Esophagus muscularis mucosa (tissue), 4 donors: Measurements from ENCODE around the gene SLC16A12. TPM values are rescaled to one million over a fixed set of nuclear protein-coding genes. Genes with fewer than 3 reads are reported as not detected.
A peak's percentile ranks its signal among the peaks of the same experiment; 100 is the strongest.

Experiments used
- DNase-seq: peaks from one replicate; pipeline ENCODE4 v3.0.0-alpha.2; 2017; ENCODE audit errors: extremely low spot score
- H3K27ac ChIP-seq, 4 donors: fragments of 200-600 bp; sonication (generic); replicated peaks in 1 of 4; 1 replicate in 3 of 4; 2 replicates in 1 of 4; pipeline ENCODE4 v1.5.1; 2016 to 2019; ENCODE audit warnings: mild to moderate bottlenecking in 1 of 4
- H3K27me3 ChIP-seq, 4 donors: fragments of 200-600 bp; sonication (generic); one replicate each; pipeline versions ENCODE4 v1.5.1 to v1.6.0; 2016 to 2019
- H3K36me3 ChIP-seq, 4 donors: fragments of 200-600 bp; sonication (generic); one replicate each; pipeline ENCODE4 v1.5.1; 2016 to 2019
- H3K4me1 ChIP-seq, 4 donors: fragments of 200-600 bp; sonication (generic); one replicate each; pipeline ENCODE4 v1.5.1; 2016 to 2019
- H3K4me3 ChIP-seq, 4 donors: fragments of 200-600 bp; sonication (generic); 1 replicate in 2 of 4; 2 replicates in 2 of 4; pipeline ENCODE4 v1.5.1; 2016 to 2019; ENCODE audit warnings: mild to moderate bottlenecking in 4 of 4, moderate library complexity in 1 of 4
- H3K9me3 ChIP-seq, 4 donors: fragments of 200-600 bp; sonication (generic); 1 replicate in 3 of 4; 2 replicates in 1 of 4; pipeline ENCODE4 v1.5.1; 2016 to 2019
- EP300 ChIP-seq: sonication (generic); formaldehyde crosslinking; IDR thresholded peaks from one replicate; pipeline ENCODE4 v1.6.1; 2017; ENCODE audit warnings: antibody characterized with exemption
- POLR2A ChIP-seq: fragments of 450-650 bp; IDR thresholded peaks from one replicate; pipeline ENCODE4 v1.6.1; 2017; ENCODE audit warnings: antibody characterized with exemption, moderate library complexity, mild to moderate bottlenecking, low read depth
- POLR2AphosphoS5 ChIP-seq, 2 donors: sonication (generic); formaldehyde crosslinking; IDR thresholded peaks; one replicate each; pipeline ENCODE4 v1.6.1; 2017; ENCODE audit warnings: antibody characterized with exemption in 2 of 2
- WGBS: methylation state at CpG from one replicate; pipeline ENCODE4 v1.1.5; 2018; 5-methylcytosine and 5-hydroxymethylcytosine counted together
- intact Hi-C: fragments of 100-400 bp; cut with DNase I; formaldehyde crosslinking; loops from one replicate; pipeline ENCODE4 v1.15.1; 2023
- total RNA-seq, 4 donors: library from RNA; depleted of rRNA; stranded (reverse); fragments of >200 nt; gene quantifications; one replicate each; pipeline versions ENCODE4 v1.1.0 to v1.2.1, GENCODE V29; 2016
- TF ChIP-seq, protein P1 (sequence below), 3 experiments: fragments of 200-600 bp in 2 of 3; fragments of 450-650 bp in 1 of 3; sonication (generic) in 2 of 3; IDR thresholded peaks; one replicate each; pipeline ENCODE4 v1.5.1; 2017 to 2019; ENCODE audit warnings: antibody characterized with exemption in 3 of 3, mild to moderate bottlenecking in 2 of 3, moderate library complexity in 1 of 3

SLC16A12 gene
- total RNA-seq, 4 donors from 2014 or later, result 0.83 to 2.2 (median 1.9) TPM

GRCh38 chr10:89556600-89556999, 21.2 kb upstream of the SLC16A12 start:
- no peak for TF ChIP-seq POLR2AphosphoS5 (IDR thresholded peaks at IDR 0.05)
- TF ChIP-seq, protein P1, sequence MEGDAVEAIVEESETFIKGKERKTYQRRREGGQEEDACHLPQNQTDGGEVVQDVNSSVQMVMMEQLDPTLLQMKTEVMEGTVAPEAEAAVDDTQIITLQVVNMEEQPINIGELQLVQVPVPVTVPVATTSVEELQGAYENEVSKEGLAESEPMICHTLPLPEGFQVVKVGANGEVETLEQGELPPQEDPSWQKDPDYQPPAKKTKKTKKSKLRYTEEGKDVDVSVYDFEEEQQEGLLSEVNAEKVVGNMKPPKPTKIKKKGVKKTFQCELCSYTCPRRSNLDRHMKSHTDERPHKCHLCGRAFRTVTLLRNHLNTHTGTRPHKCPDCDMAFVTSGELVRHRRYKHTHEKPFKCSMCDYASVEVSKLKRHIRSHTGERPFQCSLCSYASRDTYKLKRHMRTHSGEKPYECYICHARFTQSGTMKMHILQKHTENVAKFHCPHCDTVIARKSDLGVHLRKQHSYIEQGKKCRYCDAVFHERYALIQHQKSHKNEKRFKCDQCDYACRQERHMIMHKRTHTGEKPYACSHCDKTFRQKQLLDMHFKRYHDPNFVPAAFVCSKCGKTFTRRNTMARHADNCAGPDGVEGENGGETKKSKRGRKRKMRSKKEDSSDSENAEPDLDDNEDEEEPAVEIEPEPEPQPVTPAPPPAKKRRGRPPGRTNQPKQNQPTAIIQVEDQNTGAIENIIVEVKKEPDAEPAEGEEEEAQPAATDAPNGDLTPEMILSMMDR (IDR thresholded peaks at IDR 0.05), result no peak
- TF ChIP-seq POLR2A, result no peak
- no peak for TF ChIP-seq EP300
- H3K4me1 ChIP-seq, result peaks cover 0 to 7% (median 5%) of the 10 kb centered on the region in 4 donors
- H3K4me3 ChIP-seq, result no peak overlapping the region
- no peaks in the 10 kb centered on the region for H3K9me3 ChIP-seq
- no peaks in the 10 kb centered on the region for H3K36me3 ChIP-seq
- intact Hi-C loops, result no loop called here
- WGBS, result 89% methylated on average over 1 of the region's 1 CpG
- DNase-seq, result no peak
- no peak overlapping the region for H3K27ac ChIP-seq
- no peaks in the 10 kb centered on the region for H3K27me3 ChIP-seq

DNA sequence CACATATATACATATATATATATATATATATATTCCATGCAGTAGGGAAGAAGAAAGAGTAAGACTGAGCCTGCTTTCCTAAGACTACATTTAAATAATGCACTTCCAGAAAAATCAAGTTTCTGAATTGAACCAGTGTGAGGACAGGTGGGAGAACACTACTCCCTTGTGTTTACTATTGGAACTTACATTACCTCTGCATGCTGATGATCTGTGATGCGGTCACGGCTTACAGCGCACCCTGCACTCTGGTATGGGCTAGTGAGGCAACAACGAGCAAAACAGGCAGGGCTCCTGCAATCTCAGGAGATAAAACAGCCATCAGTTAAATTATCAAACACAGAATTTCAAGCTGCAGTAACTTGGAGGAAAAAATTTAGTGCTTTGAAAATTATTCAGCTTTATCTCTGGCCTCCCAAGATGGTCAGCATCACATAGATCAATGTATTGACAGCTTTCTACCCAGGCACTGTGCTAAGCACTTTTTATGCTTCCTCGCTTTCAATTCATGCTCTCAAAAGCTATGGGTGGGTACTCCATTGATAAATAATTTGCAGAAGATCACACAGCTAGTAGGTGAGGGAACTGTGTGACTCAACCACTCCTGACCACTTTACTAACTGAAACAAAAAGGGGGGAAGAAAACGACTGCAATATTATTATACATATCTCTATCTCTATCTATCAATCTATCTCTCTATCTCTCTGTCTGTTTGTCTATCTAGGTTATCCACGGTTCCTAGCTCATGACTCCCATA, 20.5 kb upstream of the SLC16A12 start:
- DNase-seq, result no peak
- WGBS, result 89% methylated on average over 7 of the region's 7 CpGs
- H3K27ac ChIP-seq, result no peak overlapping the region
- intact Hi-C loops, result no loop called here
- TF ChIP-seq, protein P1 (IDR thresholded peaks at IDR 0.05), result peak in 1 of 3 experiments; percentile 7
- no peak for TF ChIP-seq POLR2AphosphoS5 (IDR thresholded peaks at IDR 0.05)
- no peak overlapping the region for H3K4me3 ChIP-seq
- H3K36me3 ChIP-seq, result no peaks in the 10 kb centered on the region
- H3K27me3 ChIP-seq, result no peaks in the 10 kb centered on the region
- H3K4me1 ChIP-seq, result peaks cover 0 to 7% (median 5%) of the 10 kb centered on the region in 4 donors
- H3K9me3 ChIP-seq, result no peaks in the 10 kb centered on the region

DNA sequence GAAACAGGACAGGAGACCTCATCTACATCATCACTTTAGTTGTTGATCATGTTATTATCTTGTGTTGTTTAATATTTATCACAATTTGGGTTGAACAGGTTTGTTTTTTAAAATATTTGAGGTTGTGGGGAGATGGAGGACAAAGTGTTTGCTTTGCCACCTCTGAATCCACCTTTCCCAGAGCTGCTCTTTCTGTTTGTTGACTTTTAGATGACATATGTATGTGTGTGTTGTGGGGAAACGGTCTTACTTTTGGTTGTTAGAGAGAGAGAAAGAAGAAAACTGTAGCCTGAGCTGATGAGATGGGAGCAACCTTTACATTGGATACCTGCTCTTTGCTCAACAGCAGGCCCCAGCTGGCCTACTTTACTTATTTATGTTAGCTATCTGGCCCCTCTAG, 19.0 kb upstream of the SLC16A12 start:
- 92% methylated on average over 1 of the region's 1 CpG for WGBS
- no peaks in the 10 kb centered on the region for H3K27me3 ChIP-seq
- H3K4me3 ChIP-seq, result no peak overlapping the region
- H3K36me3 ChIP-seq, result no peaks in the 10 kb centered on the region
- no peaks in the 10 kb centered on the region for H3K9me3 ChIP-seq
- peaks cover 0 to 7% (median 5%) of the 10 kb centered on the region in 4 donors for H3K4me1 ChIP-seq
- no peak overlapping the region for H3K27ac ChIP-seq
- no peak for TF ChIP-seq POLR2AphosphoS5 (IDR thresholded peaks at IDR 0.05)
- TF ChIP-seq, protein P1 (IDR thresholded peaks at IDR 0.05), result no peak
- no peak for TF ChIP-seq POLR2A
- no peak for TF ChIP-seq EP300
- intact Hi-C loops, result no loop called here
- no peak for DNase-seq

GRCh38 chr10:89553064-89553734, 17.8 kb upstream of the SLC16A12 start:
- WGBS, result 67% methylated on average over 5 of the region's 5 CpGs
- Histone ChIP-seq H3K9me3 (no peaks in the 10 kb centered on the region), H3K4me1 (peaks cover 0 to 7% (median 5%) of the 10 kb centered on the region in 4 donors), H3K36me3 (no peaks in the 10 kb centered on the region), H3K4me3 (no peak overlapping the region), H3K27ac (no peak overlapping the region), H3K27me3 (no peaks in the 10 kb centered on the region)
- DNase-seq, result no peak
- intact Hi-C loops, result no loop called here
- TF ChIP-seq POLR2A (no peak), EP300 (no peak), POLR2AphosphoS5 (IDR thresholded peaks at IDR 0.05) (no peak)
- TF ChIP-seq, protein P1 (IDR thresholded peaks at IDR 0.05), result no peak
